Stimulated activated CD8-positive, alpha-beta memory T cell treated with anti-CD3 and anti-CD28 coated beads, Interleukin-15, amount 100 ng/mL, for 1 hour (primary cell): ENCODE results near the gene CACNB4.

Source experiments
- DNase-seq: peaks from one replicate; pipeline ENCODE4 v3.0.0-alpha.2; 2020; ENCODE audit warnings: low read depth

The CACNB4 gene

DNA sequence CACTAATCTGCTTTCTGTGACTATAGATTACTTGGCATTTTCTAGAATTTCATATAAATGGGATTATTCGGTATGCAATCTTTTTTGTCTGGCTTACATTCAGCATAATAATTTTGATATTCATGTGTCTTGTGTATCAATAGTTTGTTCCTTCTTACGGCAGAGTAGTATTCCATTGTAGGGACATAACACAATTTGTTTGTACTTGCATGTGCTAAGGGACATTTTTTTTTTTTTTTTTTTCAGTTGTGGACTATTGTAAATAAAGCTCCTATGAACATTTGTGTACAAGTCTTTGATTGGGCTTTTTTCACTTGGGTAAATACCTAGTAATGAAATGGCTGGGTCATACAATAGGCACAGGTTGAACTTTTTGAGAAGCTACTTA is 315.7 kb downstream of the CACNB4 start:
- no peak for DNase-seq
